H1 (cell line): Measurements from ENCODE around the gene SLC9A7.

ENCODE experiments used
- ASH2L ChIP-seq: fragments of 200-600, 300-600 bp; sonication (generic); IDR thresholded peaks from one replicate; pipeline ENCODE4 v1.7.1; 2017; ENCODE audit warnings: low read length
- ATF3 ChIP-seq: IDR thresholded peaks from 2 replicates; pipeline ENCODE4 v1.6.1; 2011; ENCODE audit warnings: low read depth, mild to moderate bottlenecking, low read length; ENCODE audit not compliant: insufficient read depth
- CTCF ChIP-seq, 3 experiments: IDR thresholded peaks; 1 replicate in 2 of 3; 2 replicates in 1 of 3; pipeline versions ENCODE4 v1.5.1 to v1.6.1; 2011; ENCODE audit warnings: low read length in 3 of 3, mild to moderate bottlenecking in 3 of 3, inconsistent platforms in 2 of 3, low read depth in 1 of 3, moderate library complexity in 1 of 3; ENCODE audit not compliant: insufficient read depth in 1 of 3; ENCODE audit errors: control extremely low read depth in 1 of 3
- GABPA ChIP-seq: IDR thresholded peaks from 2 replicates; pipeline ENCODE4 v1.6.1; 2011; ENCODE audit warnings: mild to moderate bottlenecking, low read length, moderate library complexity, borderline replicate concordance; ENCODE audit not compliant: insufficient read depth
- JUND ChIP-seq: IDR thresholded peaks from 2 replicates; pipeline ENCODE4 v1.6.1; 2011; ENCODE audit warnings: mild to moderate bottlenecking, improper control_type of control experiment, low read length
- POLR2A ChIP-seq, 2 experiments: IDR thresholded peaks; 1 replicate in 1 of 2; 2 replicates in 1 of 2; pipeline ENCODE4 v1.6.1; 2011; ENCODE audit warnings: low read depth in 2 of 2, low read length in 2 of 2, mild to moderate bottlenecking in 2 of 2; ENCODE audit errors: control extremely low read depth in 1 of 2
- RNF2 ChIP-seq: fragments of 200-900, 300-1000 bp; sonication (generic); IDR thresholded peaks from 2 replicates; pipeline ENCODE4 v1.7.1; 2016; ENCODE audit warnings: borderline replicate concordance, low read depth, mild to moderate bottlenecking, antibody characterized with exemption, low read length; ENCODE audit not compliant: poor library complexity, severe bottlenecking; ENCODE audit errors: missing control alignments
- SP2 ChIP-seq: IDR thresholded peaks from 2 replicates; pipeline ENCODE4 v1.6.1; 2012; ENCODE audit warnings: mild to moderate bottlenecking, low read length, inconsistent platforms
- USF2 ChIP-seq: IDR thresholded peaks from 2 replicates; pipeline ENCODE4 v1.6.1; 2011; ENCODE audit warnings: low read length, improper control_type of control experiment

GRCh38 chrX:46712764-46713163 is 46.2 kb downstream of the SLC9A7 start:
- TF ChIP-seq JUND, result no peak
- no peak for TF ChIP-seq USF2
- no peak for TF ChIP-seq CTCF (IDR thresholded peaks at IDR 0.05; ENCODE audit: control extremely low read depth in 1 of 3, insufficient read depth in 1 of 3, low read depth in 1 of 3, low read length in 3 of 3)
- TF ChIP-seq SP2, result no peak
- no peak for TF ChIP-seq ATF3
- no peak for TF ChIP-seq ASH2L
- no peak for TF ChIP-seq GABPA
- TF ChIP-seq RNF2, result no peak
- no peak for TF ChIP-seq POLR2A (IDR thresholded peaks at IDR 0.05; ENCODE audit: control extremely low read depth in 1 of 2, low read depth in 2 of 2, low read length in 2 of 2)
